Germinal center (tissue), 1 donor: ENCODE results near the gene STARD4.

Experiments used
- DNase-seq: peaks from one replicate; pipeline ENCODE4 v3.0.0; 2012; ENCODE audit warnings: mixed read lengths, low spot score

STARD4 gene

GRCh38 chr5:111512375-111513130 is at the start of gene STARD4:
STARD4 (minus strand) TSS chr5:111512535; CDS start chr5:111507433, 5,102 bp downstream.
- peak; percentile 93 for DNase-seq

- no peak for DNase-seq
These were observed 47.3 kb upstream of the STARD4 start for GRCh38 chr5:111559680-111560079.

GRCh38 chr5:111557686-111558085 is 45.4 kb upstream of the STARD4 start:
- DNase-seq = no peak

GRCh38 chr5:111557111-111557510 is 44.8 kb upstream of the STARD4 start:
- DNase-seq = no peak

- DNase-seq = no peak
These were observed 44.2 kb upstream of the STARD4 start for GRCh38 chr5:111556501-111556900.

- no peak for DNase-seq
These were observed 43.4 kb upstream of the STARD4 start for GRCh38 chr5:111555760-111556159.

GRCh38 chr5:111553868-111554267 is 41.5 kb upstream of the STARD4 start:
- DNase-seq = no peak

GRCh38 chr5:111552896-111553295 is 40.6 kb upstream of the STARD4 start:
- DNase-seq = no peak

GRCh38 chr5:111552492-111552891 is 40.2 kb upstream of the STARD4 start:
- no peak for DNase-seq

GRCh38 chr5:111551569-111552275 is 39.4 kb upstream of the STARD4 start:
- DNase-seq = no peak

- no peak for DNase-seq
These were observed 38.8 kb upstream of the STARD4 start for GRCh38 chr5:111551161-111551560.

- DNase-seq = peak; percentile 54
These were observed 38.1 kb upstream of the STARD4 start for GRCh38 chr5:111550282-111551020.

GRCh38 chr5:111548992-111549649 is 36.8 kb upstream of the STARD4 start:
- no peak for DNase-seq

GRCh38 chr5:111548348-111548950 is 36.1 kb upstream of the STARD4 start:
- no peak for DNase-seq

GRCh38 chr5:111545031-111545430 is 32.7 kb upstream of the STARD4 start:
- no peak for DNase-seq

GRCh38 chr5:111537141-111538024 is 25.0 kb upstream of the STARD4 start:
- no peak for DNase-seq

GRCh38 chr5:111535879-111536549 is 23.7 kb upstream of the STARD4 start:
- no peak for DNase-seq

GRCh38 chr5:111532886-111533582 is 20.7 kb upstream of the STARD4 start:
- no peak for DNase-seq

GRCh38 chr5:111530298-111530740 is 18.0 kb upstream of the STARD4 start:
- peak; percentile 42 for DNase-seq
